AG09309 (cell line): ENCODE measurements around the gene JAML.

Experiments used
- DNase-seq: peaks from one replicate; pipeline ENCODE4 v3.0.0-alpha.2; 2010; ENCODE audit warnings: low read depth
- H3K4me3 ChIP-seq: 2 replicates; pipeline ENCODE4 v1.5.1; 2011; ENCODE audit warnings: mild to moderate bottlenecking, low read depth, low read length, moderate library complexity; ENCODE audit not compliant: control insufficient read depth
- CTCF ChIP-seq: IDR thresholded peaks from 2 replicates; pipeline ENCODE4 v1.5.1; 2011; ENCODE audit warnings: mild to moderate bottlenecking, low read depth, low read length, inconsistent platforms; ENCODE audit not compliant: insufficient read depth, control insufficient read depth; ENCODE audit errors: missing control alignments

JAML gene

DNA sequence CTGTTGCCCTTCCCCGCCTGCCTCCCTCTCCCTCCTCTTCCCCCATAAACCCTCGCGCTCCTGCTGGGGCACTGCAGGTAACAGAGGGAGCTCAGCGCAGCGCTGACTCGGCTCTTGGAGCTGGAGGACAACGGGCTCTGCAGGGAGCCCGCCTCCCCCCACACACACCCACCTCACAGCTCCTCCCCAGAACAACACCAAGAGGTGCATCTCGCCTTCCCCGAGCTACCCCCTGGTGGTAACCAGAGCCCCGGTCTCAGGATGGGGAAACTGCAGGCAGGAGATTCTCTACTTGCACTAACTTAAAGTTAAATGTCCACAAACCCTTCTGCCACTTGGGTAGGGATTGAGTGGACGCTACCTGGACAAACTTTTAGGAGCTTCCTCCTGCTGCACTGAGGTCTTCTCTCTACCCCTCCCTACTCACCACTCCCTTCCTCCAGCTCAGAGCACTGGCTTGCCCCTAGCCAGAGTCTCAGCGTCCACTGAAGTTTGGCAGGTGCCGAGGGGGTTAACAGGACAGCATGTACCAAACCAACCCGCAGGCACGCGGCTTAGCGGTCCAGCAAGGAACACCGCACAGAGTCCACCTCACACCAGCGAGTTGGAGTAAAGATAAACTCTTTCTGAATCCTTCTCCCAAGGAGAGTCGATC is 68.2 kb downstream of the JAML start:
- no peak for DNase-seq

GRCh38 chr11:118155776-118156530 is 68.9 kb downstream of the JAML start:
- TF ChIP-seq CTCF = no peak
- DNase-seq = no peak
- H3K4me3 ChIP-seq = no peak overlapping the region

More for the DNA sequence above, 68.2 kb downstream of the JAML start:
- TF ChIP-seq CTCF = no peak
- no peak overlapping the region for H3K4me3 ChIP-seq

GRCh38 chr11:118154641-118155040 is 70.2 kb downstream of the JAML start:
- TF ChIP-seq CTCF = no peak
- H3K4me3 ChIP-seq = no peak overlapping the region
- no peak for DNase-seq

GRCh38 chr11:118153976-118154375 is 70.8 kb downstream of the JAML start:
- no peak overlapping the region for H3K4me3 ChIP-seq
- no peak for DNase-seq
- no peak for TF ChIP-seq CTCF

GRCh38 chr11:118153516-118153915 is 71.3 kb downstream of the JAML start:
- H3K4me3 ChIP-seq = no peak overlapping the region
- no peak for TF ChIP-seq CTCF
- no peak for DNase-seq

DNA sequence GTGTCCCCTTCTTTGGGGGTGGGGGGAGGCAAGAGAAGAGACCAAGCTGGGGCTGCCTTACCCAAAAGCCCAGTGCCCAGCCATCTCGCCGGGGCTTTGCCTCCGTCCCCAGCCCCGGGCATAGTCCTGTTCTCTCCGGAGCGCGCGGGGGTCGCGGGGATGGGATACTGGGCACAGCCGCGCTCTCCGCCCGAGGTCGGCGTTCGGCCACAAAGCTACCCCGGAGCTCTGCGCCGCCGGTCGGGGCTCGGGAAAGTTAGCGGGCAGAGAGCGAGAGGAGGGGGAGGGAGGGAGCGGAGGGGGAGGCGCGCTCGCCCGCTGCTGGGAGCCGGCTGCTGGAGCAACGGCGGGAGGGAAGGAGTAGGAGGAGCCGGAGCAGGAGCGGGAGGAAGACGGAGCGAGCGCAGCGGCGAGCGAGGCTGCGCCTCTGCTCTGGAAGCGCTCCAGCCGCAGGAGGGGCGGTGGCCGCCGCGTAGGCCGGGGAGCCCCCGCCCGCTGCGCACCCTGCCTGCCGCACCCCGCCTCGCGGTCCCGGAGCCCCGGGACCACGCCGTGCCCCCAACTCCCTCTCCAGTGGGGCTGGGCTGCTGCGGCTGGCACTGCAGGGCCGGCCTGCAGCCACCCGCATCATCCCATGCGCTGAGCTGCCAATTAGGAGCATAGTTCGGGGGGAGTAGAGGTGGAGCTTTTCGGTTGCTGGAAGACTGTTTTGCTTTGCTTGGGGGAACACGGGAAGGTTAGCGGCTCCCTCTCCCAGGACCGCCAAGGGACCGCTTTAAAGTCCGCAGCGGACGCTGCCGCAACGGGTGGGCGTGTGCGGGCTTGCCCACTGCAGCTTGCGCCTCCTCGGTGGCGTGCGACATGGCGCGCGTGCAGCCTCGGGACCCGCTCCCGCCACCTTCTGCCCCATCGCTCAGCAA is 72.0 kb downstream of the JAML start, which contains the start of gene SCN4B:
Gene SCN4B (minus strand): TSS at position 272 of the 920 bp plus-strand sequence. CDS start 150 bp downstream, at position 122.
- peak within 1 kb of the TSS; percentile 23 for H3K4me3 ChIP-seq
- DNase-seq = no peak

More for the DNA sequence above, 72.0 kb downstream of the JAML start, which contains the start of gene SCN4B:
- TF ChIP-seq CTCF = no peak
